IMR-90 (cell line): ENCODE results near the gene MAPKAP1. TPM values are rescaled to one million over a fixed set of nuclear protein-coding genes. Genes with fewer than 3 reads are reported as not detected.

ENCODE experiments used
- ATAC-seq: fragments of 200-7000 bp; cut with Tn5 transposase; 2 replicates; pipeline ENCODE4 v1.9.1; 2020; ENCODE audit warnings: low read depth, mild to moderate bottlenecking, moderate library complexity
- BruUV-seq: library from RNA; stranded (reverse); fragments of 400-500 nt; replicated peaks from 2 replicates; lab custom pipeline; 2021; lab: Mats Ljungman, UMichigan
- CTCF ChIA-PET: fragments of 300-600 bp; formaldehyde crosslinking; extraction: SDS; loops from one replicate; lab custom pipeline; 2021; ENCODE audit warnings: antibody characterized with exemption; lab: Yijun Ruan, JAX
- POLR2A ChIA-PET: fragments of 300-600 bp; sonication (Branson Sonifier 250); formaldehyde crosslinking; loops from one replicate; lab custom pipeline; 2022; ENCODE audit warnings: antibody characterized with exemption; ENCODE audit not compliant: unreplicated experiment; lab: Charles Lee
- DNase-seq: peaks from one replicate; pipeline ENCODE4 v3.0.0; 2013
- H2AFZ ChIP-seq: replicated peaks from 2 replicates; pipeline ENCODE3; 2013; ENCODE audit warnings: low read length, mild to moderate bottlenecking; ENCODE audit not compliant: poor library complexity
- H2AK5ac ChIP-seq: 2 replicates; pipeline ENCODE4 v1.6.1; 2013; ENCODE audit warnings: low read depth, low read length, inconsistent platforms
- H2AK9ac ChIP-seq: replicated peaks from 2 replicates; pipeline ENCODE3; 2013; ENCODE audit warnings: mild to moderate bottlenecking, low read depth, low read length, moderate library complexity; ENCODE audit not compliant: poor library complexity
- H2BK120ac ChIP-seq: 2 replicates; pipeline ENCODE4 v1.6.1; 2013; ENCODE audit warnings: low read depth, low read length, inconsistent platforms
- H2BK15ac ChIP-seq: 3 replicates; pipeline ENCODE4 v1.6.1; 2013; ENCODE audit warnings: low read depth, low read length, inconsistent platforms
- H2BK20ac ChIP-seq: 2 replicates; pipeline ENCODE4 v1.6.1; 2013; ENCODE audit warnings: low read depth, mild to moderate bottlenecking, inconsistent platforms, low read length, moderate library complexity
- H2BK5ac ChIP-seq: 2 replicates; pipeline ENCODE4 v1.6.1; 2013; ENCODE audit warnings: mild to moderate bottlenecking, low read depth, low read length, inconsistent platforms; ENCODE audit not compliant: poor library complexity, severe bottlenecking
- H3K14ac ChIP-seq: replicated peaks from 2 replicates; pipeline ENCODE4 v1.6.1; 2013; ENCODE audit warnings: low read depth, low read length, inconsistent platforms
- H3K18ac ChIP-seq: 2 replicates; pipeline ENCODE4 v1.6.1; 2013; ENCODE audit warnings: low read depth, low read length, control low read depth
- H3K23ac ChIP-seq: 2 replicates; pipeline ENCODE4 v1.6.1; 2013; ENCODE audit warnings: low read depth, low read length, inconsistent platforms
- H3K27ac ChIP-seq: 2 replicates; pipeline ENCODE4 v1.5.1; 2013; ENCODE audit warnings: mild to moderate bottlenecking, control low read depth, low read length; ENCODE audit not compliant: insufficient read depth
- H3K27me3 ChIP-seq: 2 replicates; pipeline ENCODE4 v1.6.1; 2013; ENCODE audit warnings: low read length; ENCODE audit not compliant: control insufficient read depth, insufficient read depth
- H3K36me3 ChIP-seq: 2 replicates; pipeline ENCODE4 v1.6.1; 2013; ENCODE audit warnings: low read length, mixed read lengths; ENCODE audit not compliant: control insufficient read depth, insufficient read depth
- H3K4ac ChIP-seq: 2 replicates; pipeline ENCODE4 v1.6.1; 2013; ENCODE audit warnings: low read depth, low read length, inconsistent platforms
- H3K4me1 ChIP-seq: 2 replicates; pipeline ENCODE4 v1.6.1; 2013; ENCODE audit warnings: low read length, mixed read lengths; ENCODE audit not compliant: control insufficient read depth, insufficient read depth
- H3K4me2 ChIP-seq: 2 replicates; pipeline ENCODE4 v1.6.1; 2013; ENCODE audit warnings: low read depth, mild to moderate bottlenecking, control low read depth, low read length, moderate library complexity
- H3K4me3 ChIP-seq: 2 replicates; pipeline ENCODE4 v1.5.1; 2013; ENCODE audit warnings: low read depth, mild to moderate bottlenecking, control low read depth, low read length, moderate library complexity; ENCODE audit not compliant: insufficient read depth
- H3K56ac ChIP-seq: 2 replicates; pipeline ENCODE4 v1.6.1; 2013; ENCODE audit warnings: low read length, inconsistent platforms; ENCODE audit not compliant: insufficient read depth; ENCODE audit errors: extremely low read depth
- H3K79me1 ChIP-seq, 2 experiments: 2 replicates each; pipeline ENCODE4 v1.6.1; 2013; ENCODE audit warnings: low read length in 2 of 2, inconsistent platforms in 1 of 2, low read depth in 1 of 2
- H3K9ac ChIP-seq: 2 replicates; pipeline ENCODE4 v1.6.1; 2013; ENCODE audit warnings: low read depth, low read length, control low read depth
- H3K9me1 ChIP-seq: 2 replicates; pipeline ENCODE4 v1.6.1; 2013; ENCODE audit warnings: low read length, inconsistent platforms; ENCODE audit not compliant: insufficient read depth
- H3K9me3 ChIP-seq: 2 replicates; pipeline ENCODE4 v1.6.1; 2013; ENCODE audit warnings: low read length; ENCODE audit not compliant: control insufficient read depth, insufficient read depth
- H4K20me1 ChIP-seq: 2 replicates; pipeline ENCODE4 v1.6.1; 2013; ENCODE audit warnings: low read length, inconsistent platforms; ENCODE audit not compliant: insufficient read depth
- H4K5ac ChIP-seq: 2 replicates; pipeline ENCODE4 v1.6.1; 2013; ENCODE audit warnings: mild to moderate bottlenecking, low read depth, low read length, control low read depth
- H4K8ac ChIP-seq, 2 experiments: 2 replicates each; pipeline ENCODE4 v1.6.1; 2013; ENCODE audit warnings: low read depth in 2 of 2, low read length in 2 of 2, control low read depth in 1 of 2, inconsistent platforms in 1 of 2
- H4K91ac ChIP-seq: 2 replicates; pipeline ENCODE4 v1.6.1; 2013; ENCODE audit warnings: low read depth, low read length, inconsistent platforms; ENCODE audit not compliant: insufficient read depth
- BHLHE40 ChIP-seq: fragments of 150-350 bp; IDR thresholded peaks from 2 replicates; pipeline ENCODE4 v1.6.1; 2016; ENCODE audit warnings: mild to moderate bottlenecking, low read depth, low read length
- CTCF ChIP-seq: conservative IDR thresholded peaks from 2 replicates; pipeline ENCODE4 v1.5.1; 2012; ENCODE audit warnings: mild to moderate bottlenecking, low read depth, low read length, improper control_type of control experiment
- FOS ChIP-seq: fragments of 150-350 bp; IDR thresholded peaks from 2 replicates; pipeline ENCODE4 v1.6.1; 2016; ENCODE audit warnings: low read depth, low read length
- MAZ ChIP-seq: IDR thresholded peaks from 2 replicates; pipeline ENCODE4 v1.6.1; 2012; ENCODE audit warnings: low read depth, mild to moderate bottlenecking, low read length, improper control_type of control experiment, moderate library complexity, borderline replicate concordance
- RCOR1 ChIP-seq: IDR thresholded peaks from 2 replicates; pipeline ENCODE4 v1.6.1; 2012; ENCODE audit warnings: mild to moderate bottlenecking, low read length, improper control_type of control experiment; ENCODE audit not compliant: insufficient replicate concordance
- RFX5 ChIP-seq: IDR thresholded peaks from 2 replicates; pipeline ENCODE4 v1.8.0; 2012; ENCODE audit warnings: low read depth, mild to moderate bottlenecking, low read length, moderate library complexity
- WGBS, 2 experiments: methylation state at CpG; one replicate each; pipeline versions ENCODE4 v1.1.5 to v1.1.7; 2013; ENCODE audit warnings: missing lambda C conversion rate in 2 of 2; ENCODE audit not compliant: insufficient read length in 1 of 2; ENCODE audit errors: extremely low coverage in 2 of 2; 5-methylcytosine and 5-hydroxymethylcytosine counted together
- dilution Hi-C: fragments of 300-500 bp; cut with HindIII; formaldehyde crosslinking; loops from one replicate; pipeline ENCODE4 v1.14.3; 2018; ENCODE audit warnings: low sequenced_read_pairs; ENCODE audit not compliant: unreplicated experiment
- in situ Hi-C: fragments of 300-500 bp; cut with MboI; formaldehyde crosslinking; loops from 3 replicates; pipeline ENCODE4 v1.14.3; 2019; ENCODE audit warnings: low sequenced_read_pairs, inconsistent platforms, mixed read lengths
- intact Hi-C: fragments of 100-400 bp; cut with micrococcal nuclease; formaldehyde crosslinking; loops from 2 replicates; pipeline ENCODE4 v1.10.0; 2022
- polyA plus RNA-seq, 3 experiments: library from polyadenylated mRNA; depleted of rRNA; stranded (reverse); fragments of >200 nt; gene quantifications; 2 replicates each; pipeline ENCODE4 v1.2.3, GENCODE V29; 2012; ENCODE audit warnings: low replicate concordance in 1 of 3
- total RNA-seq: library from RNA; depleted of rRNA; stranded (reverse); fragments of >200 nt; gene quantifications from 2 replicates; pipeline ENCODE4 v1.2.3, GENCODE V29; 2012
- TF ChIP-seq, protein P1 (sequence below): fragments of 150-350 bp; IDR thresholded peaks from 2 replicates; pipeline ENCODE4 v1.6.1; 2017; ENCODE audit warnings: mild to moderate bottlenecking, antibody characterized with exemption, low read length, low read depth

The MAPKAP1 gene
- total and polyA plus RNA-seq, 2 of the 4 experiments (the other 2 are of a cell fraction), result 87.2 to 158 TPM

- Histone ChIP-seq H3K23ac (no peak overlapping the region), H4K5ac (no peak overlapping the region), H2BK20ac (no peak overlapping the region), H3K79me1 (peaks cover 0 to 3% of the 10 kb centered on the region in 2 experiments; a peak in 1 of 4 replicates), H3K18ac (no peak overlapping the region), H3K9me3 (peaks cover 6% of the 10 kb centered on the region), H3K14ac (no peak overlapping the region), H3K4me3 (no peak overlapping the region), H3K4me2 (no peak overlapping the region), H3K9ac (no peak overlapping the region), H3K27ac (no peak overlapping the region), H3K36me3 (peaks cover 10% of the 10 kb centered on the region; the same call in 1 of the 2 replicates), H3K9me1 (peaks cover 5% of the 10 kb centered on the region; the same call in 1 of the 2 replicates), H2AFZ (no peak overlapping the region), H2AK9ac (no peak overlapping the region), H2BK120ac (no peak overlapping the region), H4K20me1 (no peaks in the 10 kb centered on the region), H2AK5ac (no peak overlapping the region), H4K91ac (no peak overlapping the region), H3K4ac (no peak overlapping the region), H3K4me1 (no peaks in the 10 kb centered on the region), H2BK5ac (no peak overlapping the region), H4K8ac (no peak overlapping the region), H2BK15ac (no peak overlapping the region), H3K27me3 (no peaks in the 10 kb centered on the region), H3K56ac (no peak overlapping the region)
- no CpG with 5 or more reads among the region's 1 CpG for WGBS, 2 experiments
- ChIA-PET POLR2A (no interaction called here), CTCF (interaction anchor here (0.6 kb wide), 1 partner anchor 337 kb away, joined by 3 read pairs; no protein-coding TSS in a partner anchor)
- ATAC-seq, result no peak
- no TSS peak for BruUV-seq
- TF ChIP-seq CTCF, result no peak
- no peak for TF ChIP-seq RCOR1
- TF ChIP-seq MAZ, result no peak
- no peak for TF ChIP-seq FOS
- no peak for TF ChIP-seq RFX5
- TF ChIP-seq BHLHE40, result no peak
- TF ChIP-seq, protein P1, sequence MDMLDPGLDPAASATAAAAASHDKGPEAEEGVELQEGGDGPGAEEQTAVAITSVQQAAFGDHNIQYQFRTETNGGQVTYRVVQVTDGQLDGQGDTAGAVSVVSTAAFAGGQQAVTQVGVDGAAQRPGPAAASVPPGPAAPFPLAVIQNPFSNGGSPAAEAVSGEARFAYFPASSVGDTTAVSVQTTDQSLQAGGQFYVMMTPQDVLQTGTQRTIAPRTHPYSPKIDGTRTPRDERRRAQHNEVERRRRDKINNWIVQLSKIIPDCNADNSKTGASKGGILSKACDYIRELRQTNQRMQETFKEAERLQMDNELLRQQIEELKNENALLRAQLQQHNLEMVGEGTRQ, result no peak
- in situ Hi-C loops, result no loop called here
- intact Hi-C loops, result no loop called here
- no peak for DNase-seq
- dilution Hi-C loops, result no loop called here
Measured at GRCh38 chr9:125455132-125455531, 251.9 kb downstream of the MAPKAP1 start.
